ENCODE results near the gene FRG2C. TPM values are rescaled to one million over a fixed set of nuclear protein-coding genes. Genes with fewer than 3 reads are reported as not detected.
"Not testable (repeated sequence)": the region's sequence is repeated elsewhere in the genome, so short reads cannot be mapped to it uniquely, and the experiment has no call there.

Gene FRG2C
- total RNA-seq, 2 experiments from 2014 or later: not detected

GRCh38 chr3:75655101-75655904, 8.8 kb upstream of the FRG2C start:
- POLR2A ChIA-PET; H3K4me3 Mint-ChIP-seq; H3K9me3 Mint-ChIP-seq; H3K4me1 Mint-ChIP-seq (ENCODE audit: low read depth); CTCF ChIA-PET; H3K36me3 Mint-ChIP-seq; intact Hi-C loops (cut with micrococcal nuclease); H3K27ac Mint-ChIP-seq; DNase-seq: not testable (repeated sequence)
- H3K27me3 Mint-ChIP-seq: peaks cover 19% of the 10 kb centered on the region

GRCh38 chr3:75655956-75656355, 8.2 kb upstream of the FRG2C start:
- H3K27me3 Mint-ChIP-seq: peaks cover 25% of the 10 kb centered on the region

GRCh38 chr3:75658411-75659107, 5.6 kb upstream of the FRG2C start:
- H3K27me3 Mint-ChIP-seq: peaks cover 29% of the 10 kb centered on the region
- CTCF ChIA-PET: not testable (repeated sequence)

More at GRCh38 chr3:75655956-75656355, 8.2 kb upstream of the FRG2C start:
- H3K9me3 Mint-ChIP-seq; intact Hi-C loops (cut with micrococcal nuclease); H3K4me1 Mint-ChIP-seq (ENCODE audit: low read depth); CTCF ChIA-PET; POLR2A ChIA-PET; H3K4me3 Mint-ChIP-seq; DNase-seq; H3K36me3 Mint-ChIP-seq; H3K27ac Mint-ChIP-seq: not testable (repeated sequence)

GRCh38 chr3:75659108-75659433, 5.1 kb upstream of the FRG2C start:
- CTCF ChIA-PET; POLR2A ChIA-PET; H3K4me1 Mint-ChIP-seq (ENCODE audit: low read depth): not testable (repeated sequence)

More at GRCh38 chr3:75658411-75659107, 5.6 kb upstream of the FRG2C start:
- H3K36me3 Mint-ChIP-seq; intact Hi-C loops (cut with micrococcal nuclease); DNase-seq; POLR2A ChIA-PET; H3K4me3 Mint-ChIP-seq; H3K9me3 Mint-ChIP-seq; H3K27ac Mint-ChIP-seq; H3K4me1 Mint-ChIP-seq (ENCODE audit: low read depth): not testable (repeated sequence)

GRCh38 chr3:75665626-75666025, 1.5 kb downstream of the FRG2C start:
- H3K4me1 Mint-ChIP-seq (ENCODE audit: low read depth); CTCF ChIA-PET; POLR2A ChIA-PET; intact Hi-C loops (cut with micrococcal nuclease); H3K27ac Mint-ChIP-seq; DNase-seq; H3K4me3 Mint-ChIP-seq: not testable (repeated sequence)
- peaks cover 26% of the 10 kb centered on the region for H3K27me3 Mint-ChIP-seq
- peaks cover 10% of the 10 kb centered on the region for H3K9me3 Mint-ChIP-seq
- peaks cover 18% of the 10 kb centered on the region for H3K36me3 Mint-ChIP-seq

More at GRCh38 chr3:75659108-75659433, 5.1 kb upstream of the FRG2C start:
- intact Hi-C loops (cut with micrococcal nuclease); H3K36me3 Mint-ChIP-seq; H3K27ac Mint-ChIP-seq; H3K9me3 Mint-ChIP-seq; H3K4me3 Mint-ChIP-seq; DNase-seq: not testable (repeated sequence)
- H3K27me3 Mint-ChIP-seq: peaks cover 29% of the 10 kb centered on the region

- DNase-seq; POLR2A ChIA-PET; CTCF ChIA-PET; H3K4me3 Mint-ChIP-seq; intact Hi-C loops (cut with micrococcal nuclease); H3K27ac Mint-ChIP-seq: not testable (repeated sequence)
- Mint-ChIP-seq H3K27me3 (peaks cover 35% of the 10 kb centered on the region), H3K36me3 (peaks cover 19% of the 10 kb centered on the region), H3K4me1 (ENCODE audit: low read depth) (peaks cover 12% of the 10 kb centered on the region), H3K9me3 (peaks cover 17% of the 10 kb centered on the region)
Observed at GRCh38 chr3:75667757-75668701, 3.9 kb downstream of the FRG2C start.

- H3K4me3 Mint-ChIP-seq; POLR2A ChIA-PET; H3K27ac Mint-ChIP-seq; CTCF ChIA-PET; intact Hi-C loops (cut with micrococcal nuclease): not testable (repeated sequence)
- H3K9me3 Mint-ChIP-seq: peaks cover 21% of the 10 kb centered on the region
- peak; percentile 48 for DNase-seq
- H3K36me3 Mint-ChIP-seq: peaks cover 19% of the 10 kb centered on the region
- H3K27me3 Mint-ChIP-seq: peaks cover 40% of the 10 kb centered on the region
- H3K4me1 Mint-ChIP-seq (ENCODE audit: low read depth): peaks cover 12% of the 10 kb centered on the region
Observed at GRCh38 chr3:75668759-75669347, 4.7 kb downstream of the FRG2C start.

- CTCF ChIA-PET: not testable (repeated sequence)
Observed at GRCh38 chr3:75669348-75670297, 5.5 kb downstream of the FRG2C start.

GRCh38 chr3:75670298-75671286, 6.5 kb downstream of the FRG2C start:
- peaks cover 19% of the 10 kb centered on the region for H3K36me3 Mint-ChIP-seq
- H3K27me3 Mint-ChIP-seq: peaks cover 49% of the 10 kb centered on the region
- H3K27ac Mint-ChIP-seq; intact Hi-C loops (cut with micrococcal nuclease); H3K4me3 Mint-ChIP-seq; DNase-seq; CTCF ChIA-PET; POLR2A ChIA-PET: not testable (repeated sequence)
- peaks cover 20% of the 10 kb centered on the region for H3K9me3 Mint-ChIP-seq
- peaks cover 12% of the 10 kb centered on the region for H3K4me1 Mint-ChIP-seq (ENCODE audit: low read depth)

More at GRCh38 chr3:75669348-75670297, 5.5 kb downstream of the FRG2C start:
- Mint-ChIP-seq H3K27me3 (peaks cover 47% of the 10 kb centered on the region), H3K9me3 (peaks cover 19% of the 10 kb centered on the region), H3K36me3 (peaks cover 19% of the 10 kb centered on the region), H3K4me1 (ENCODE audit: low read depth) (peaks cover 12% of the 10 kb centered on the region)
- H3K4me3 Mint-ChIP-seq; intact Hi-C loops (cut with micrococcal nuclease); POLR2A ChIA-PET; DNase-seq; H3K27ac Mint-ChIP-seq: not testable (repeated sequence)
